Midbrain (tissue), 1 donor: ENCODE results near the gene TMPRSS11F.
"Not testable (repeated sequence)": the region's sequence is repeated elsewhere in the genome, so short reads cannot be mapped to it uniquely, and the experiment has no call there.

Experiments used
- DNase-seq: peaks from one replicate; lab custom pipeline; 2025; lab: John Stamatoyannopoulos, UW

The TMPRSS11F gene

DNA sequence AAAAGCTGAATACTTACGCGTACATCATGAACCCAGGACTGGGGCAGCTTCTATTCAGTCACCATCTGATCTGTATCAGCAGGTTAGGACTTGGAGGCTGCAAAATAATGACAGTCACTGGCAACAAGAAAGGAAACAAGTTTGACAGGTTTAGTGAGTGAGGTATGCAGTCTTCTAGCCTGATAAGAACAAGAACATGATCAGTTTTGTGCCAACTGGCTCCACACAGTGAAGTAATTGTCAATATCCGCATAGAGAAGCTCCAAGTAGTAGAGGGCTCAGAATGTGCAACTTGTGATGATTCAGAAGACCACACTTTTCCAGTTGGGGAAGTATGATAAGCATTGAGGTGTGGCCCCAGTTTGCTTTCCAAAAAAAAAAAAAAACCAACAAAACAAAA is at the start of gene TMPRSS11F:
TSS of gene TMPRSS11F (minus strand) at position 77 of the 400 bp plus-strand sequence. CDS start at position 28, 49 bp downstream.
- no peak for DNase-seq

DNA sequence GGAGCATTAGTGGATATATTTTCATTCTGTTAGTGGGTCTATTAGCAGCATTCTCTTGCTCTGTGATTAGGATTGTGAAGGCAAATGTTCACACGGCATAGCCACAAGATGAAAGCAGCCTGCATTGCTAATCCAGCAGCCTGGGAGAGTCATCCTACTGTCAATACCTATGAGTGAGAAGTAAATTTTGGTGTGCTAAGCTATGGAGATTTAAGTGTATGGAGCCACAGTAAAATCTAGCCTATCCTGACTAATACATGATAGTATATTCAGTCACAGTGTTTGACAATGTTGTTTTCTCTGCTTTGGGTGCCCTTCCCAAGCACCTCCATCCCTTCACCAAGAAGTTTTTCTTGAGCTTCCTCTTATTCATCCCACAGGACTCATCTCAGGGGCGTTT is 47.2 kb upstream of the TMPRSS11F start:
- no peak for DNase-seq

DNA sequence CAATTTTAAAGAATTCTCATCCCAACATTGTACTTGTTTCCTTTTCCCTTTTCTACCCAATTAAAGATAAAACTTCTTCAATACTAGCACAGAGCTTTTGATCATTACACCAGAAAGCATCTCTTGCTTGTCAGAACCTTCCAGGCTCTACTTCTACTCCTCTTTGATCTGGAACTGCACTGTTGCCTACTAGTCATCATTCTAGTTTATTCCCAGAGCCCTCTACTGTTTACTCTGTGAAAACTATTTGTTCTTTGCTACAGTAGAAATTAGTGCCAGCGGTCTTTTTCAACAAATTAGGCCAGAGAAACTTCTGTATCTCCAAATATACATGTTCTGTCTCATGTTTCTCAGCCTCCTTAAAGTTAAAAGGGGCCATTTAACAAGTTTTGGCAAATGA is 46.8 kb upstream of the TMPRSS11F start:
- DNase-seq, result no peak

DNA sequence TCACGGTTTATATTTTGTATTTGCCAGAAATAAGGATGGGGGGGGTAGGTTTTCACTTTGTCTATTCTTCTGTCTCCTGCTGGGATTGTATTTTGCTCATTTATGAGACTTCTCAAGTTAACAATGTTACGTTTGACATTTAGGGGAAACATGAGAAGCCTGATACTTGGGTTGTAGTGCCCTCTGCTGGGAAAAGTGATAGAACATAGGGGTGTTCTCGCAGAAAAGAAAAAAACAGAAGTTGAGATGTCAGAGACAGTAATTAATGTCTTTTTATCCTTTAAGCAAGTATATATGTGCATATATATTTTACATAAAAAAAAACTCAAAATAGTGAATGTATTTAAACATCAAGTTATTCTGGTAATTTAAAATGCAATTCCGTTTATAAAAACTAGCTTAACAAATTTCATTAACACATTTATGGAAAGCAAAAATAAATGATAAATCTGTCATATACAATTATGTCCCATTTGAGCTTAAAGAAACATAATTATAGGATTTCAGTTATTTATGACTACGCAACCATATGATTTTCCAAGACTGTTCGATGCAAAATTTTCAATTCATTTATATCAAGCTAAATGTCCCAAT is 46.0 kb upstream of the TMPRSS11F start:
- peak; percentile 76 for DNase-seq

GRCh38 chr4:68174389-68174788 is 44.7 kb upstream of the TMPRSS11F start:
- not testable (repeated sequence) for DNase-seq

DNA sequence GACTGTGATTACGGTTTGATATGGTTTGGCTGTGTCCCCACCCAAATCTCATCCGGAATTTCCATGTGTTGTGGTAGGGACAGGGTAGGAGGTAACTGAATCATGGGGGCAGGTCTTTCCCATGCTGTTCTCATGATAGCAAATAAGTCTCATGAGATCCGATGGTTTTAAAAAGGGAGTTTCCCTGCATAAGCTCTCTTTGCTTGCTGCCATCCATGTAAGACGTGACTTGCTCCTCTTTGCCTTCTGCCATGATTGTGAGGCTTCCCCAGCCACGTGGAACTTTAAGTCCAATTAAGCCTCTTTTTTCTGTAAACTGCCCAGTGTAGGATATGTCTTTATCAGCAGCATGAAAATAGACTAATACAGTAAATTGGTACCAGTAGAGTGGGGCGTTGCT is 42.5 kb upstream of the TMPRSS11F start:
- not testable (repeated sequence) for DNase-seq

GRCh38 chr4:68167706-68168105 is 38.0 kb upstream of the TMPRSS11F start:
- DNase-seq, result no peak

DNA sequence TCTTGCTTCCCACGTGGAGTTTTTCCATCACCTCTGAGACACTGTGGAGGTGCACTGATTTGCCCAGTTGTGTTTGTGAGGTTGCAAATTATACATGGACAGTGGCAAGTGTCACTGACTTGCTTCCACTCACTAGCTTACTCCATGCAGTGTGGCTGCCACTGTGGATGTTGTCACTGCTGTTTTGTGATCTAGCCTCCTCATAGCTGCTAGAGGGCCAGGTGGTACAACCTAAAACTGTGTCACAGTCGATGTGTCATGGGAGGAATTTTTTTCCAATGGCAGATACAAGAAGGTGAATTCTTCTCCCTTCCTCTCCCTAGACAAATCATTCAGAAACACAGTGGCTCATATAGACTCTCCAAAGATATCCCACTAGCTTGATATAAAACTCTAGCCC is 37.5 kb upstream of the TMPRSS11F start:
- DNase-seq, result no peak

- no peak for DNase-seq
These were observed 34.1 kb upstream of the TMPRSS11F start for GRCh38 chr4:68163754-68164153.

DNA sequence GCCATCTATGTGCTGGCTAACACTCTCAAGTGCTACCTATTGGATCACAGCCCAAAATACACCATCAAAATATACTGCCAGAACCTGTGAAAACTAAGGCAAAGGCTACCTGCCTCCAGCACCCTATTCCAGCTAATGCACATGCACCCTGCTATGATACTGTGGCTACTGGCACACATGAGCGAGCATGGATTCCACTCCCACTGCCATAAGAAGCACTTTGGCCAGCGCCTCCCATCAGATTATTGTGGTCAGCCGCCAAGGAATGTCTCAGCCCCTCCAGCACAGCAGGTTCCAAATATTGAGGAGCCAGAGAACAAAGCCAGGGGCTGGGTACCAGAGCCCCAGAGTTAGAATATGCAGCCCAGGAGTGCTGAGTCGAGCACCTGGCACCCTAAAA is 32.5 kb upstream of the TMPRSS11F start:
- no peak for DNase-seq

DNA sequence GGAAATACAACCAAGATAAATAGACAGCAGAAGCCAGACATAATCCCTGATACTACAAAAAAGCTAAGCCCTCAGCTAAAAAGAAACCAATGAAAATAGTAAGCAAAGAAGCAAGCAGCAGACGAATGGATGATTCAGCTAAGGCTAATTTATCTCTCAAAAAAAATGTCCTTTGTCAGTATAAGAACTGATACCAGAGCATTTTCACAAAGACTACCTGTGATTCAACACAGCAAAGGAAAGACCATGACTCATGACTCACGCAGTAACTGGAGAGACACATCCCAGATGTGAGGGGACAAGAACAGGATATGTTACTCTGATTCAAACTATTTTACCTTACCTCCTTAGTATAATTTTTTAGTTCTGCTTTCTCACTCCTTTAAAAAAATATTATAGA is 22.7 kb upstream of the TMPRSS11F start:
- no peak for DNase-seq

DNA sequence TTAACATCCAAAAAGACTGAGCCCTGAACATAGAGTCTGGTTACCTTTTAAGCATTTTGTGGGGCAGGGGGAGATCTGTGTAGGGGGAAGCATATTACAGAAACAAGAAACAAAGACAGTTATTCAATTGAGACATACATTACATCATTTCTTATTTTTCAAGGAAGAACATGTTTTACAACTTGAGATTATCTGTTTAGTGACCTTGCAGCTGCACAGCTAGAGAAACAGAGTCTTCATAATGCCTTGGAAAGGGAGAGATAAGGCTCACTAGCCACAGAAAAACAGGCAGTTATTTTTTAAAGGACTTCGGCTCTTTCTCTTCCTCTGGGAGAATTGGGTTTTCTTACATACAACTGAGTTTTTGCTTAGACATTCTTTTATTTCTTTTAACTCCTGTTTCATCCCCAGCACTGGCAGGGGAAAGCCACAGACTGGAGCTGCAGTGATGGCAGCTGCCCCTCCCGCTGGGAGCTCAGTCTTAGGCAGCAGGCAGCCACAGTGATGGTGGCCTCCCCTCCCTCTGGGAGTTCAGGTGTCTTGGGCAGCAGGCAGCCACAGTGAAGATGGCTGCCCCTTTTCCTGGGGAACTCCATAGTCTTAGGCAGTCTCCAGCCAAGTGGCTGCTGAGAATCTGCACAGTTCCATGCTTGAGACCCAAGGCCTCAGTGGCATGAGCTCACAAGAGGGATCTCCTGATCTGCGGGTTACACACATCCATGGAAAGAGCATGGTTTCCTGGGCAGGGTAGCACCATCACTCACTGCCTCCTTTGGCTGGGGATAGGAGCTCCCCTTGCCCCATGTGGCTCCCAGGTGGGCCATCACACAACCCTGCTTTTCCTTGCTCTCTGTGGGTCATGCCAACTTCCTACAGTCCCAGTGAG is 19.4 kb upstream of the TMPRSS11F start:
- no peak for DNase-seq

DNA sequence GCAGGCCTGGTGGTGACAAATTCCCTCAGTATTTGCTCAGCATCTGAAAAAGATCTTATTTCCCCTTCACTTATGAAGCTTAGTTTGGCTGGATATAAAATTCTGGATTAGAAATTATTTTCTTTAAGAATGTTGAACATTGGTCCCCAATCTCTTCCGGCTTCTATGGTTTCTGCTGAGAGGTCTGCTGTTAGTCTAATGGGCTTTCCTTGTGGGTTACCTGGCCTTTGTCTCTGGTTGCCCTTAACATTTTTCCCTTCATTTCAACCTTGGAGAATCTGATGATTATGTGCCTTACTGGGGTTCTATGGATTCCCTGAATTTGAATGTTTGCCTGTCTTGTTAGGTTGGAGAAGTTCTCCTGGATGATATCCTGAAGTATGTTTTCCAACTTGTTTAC is 17.4 kb upstream of the TMPRSS11F start:
- no peak for DNase-seq

DNA sequence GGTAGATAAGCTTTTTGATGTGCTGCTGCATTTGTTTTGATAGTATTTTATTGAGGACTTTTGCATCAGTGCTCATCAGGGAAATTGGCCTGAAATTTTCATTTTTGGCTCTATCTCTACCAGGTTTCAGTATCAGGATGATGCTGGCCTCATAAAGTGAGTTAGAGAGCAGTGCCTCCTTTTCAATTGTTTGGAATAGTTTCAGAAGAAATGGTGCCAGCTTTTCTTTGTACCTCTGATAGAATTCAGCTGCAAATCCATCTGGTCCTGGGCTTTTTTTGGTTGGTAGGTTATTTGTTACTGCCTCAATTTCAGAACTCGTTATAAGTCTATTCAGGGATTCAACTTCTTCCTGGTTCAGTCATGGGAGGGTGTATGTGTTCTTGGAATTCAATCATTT is 15.6 kb upstream of the TMPRSS11F start:
- DNase-seq, result no peak

- no peak for DNase-seq
These were observed 12.2 kb upstream of the TMPRSS11F start for GRCh38 chr4:68141852-68142251.

GRCh38 chr4:68132342-68132741 is 2.7 kb upstream of the TMPRSS11F start:
- DNase-seq, result no peak

- DNase-seq, result no peak
These were observed 5.4 kb downstream of the TMPRSS11F start for GRCh38 chr4:68124262-68124661.

DNA sequence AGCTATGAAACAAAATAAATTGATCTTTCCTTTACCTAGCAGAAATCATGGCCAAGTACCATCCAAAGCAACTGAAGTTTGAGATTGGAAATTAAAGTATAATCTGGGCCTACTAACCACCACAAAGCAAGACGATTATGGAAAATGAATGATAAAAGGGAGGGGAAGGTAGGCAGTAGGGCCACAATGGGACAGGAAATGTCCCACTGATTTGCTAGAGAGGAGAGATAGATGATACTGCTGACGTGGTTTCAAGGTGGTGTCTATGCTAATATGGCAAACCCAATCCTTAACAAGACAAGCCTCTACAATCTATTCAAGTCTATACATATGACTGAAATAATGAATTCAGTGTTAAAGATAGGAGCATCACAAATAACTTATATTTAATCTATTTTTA is 6.1 kb downstream of the TMPRSS11F start:
- no peak for DNase-seq

GRCh38 chr4:68119921-68120320 is 9.7 kb downstream of the TMPRSS11F start:
- DNase-seq, result no peak

DNA sequence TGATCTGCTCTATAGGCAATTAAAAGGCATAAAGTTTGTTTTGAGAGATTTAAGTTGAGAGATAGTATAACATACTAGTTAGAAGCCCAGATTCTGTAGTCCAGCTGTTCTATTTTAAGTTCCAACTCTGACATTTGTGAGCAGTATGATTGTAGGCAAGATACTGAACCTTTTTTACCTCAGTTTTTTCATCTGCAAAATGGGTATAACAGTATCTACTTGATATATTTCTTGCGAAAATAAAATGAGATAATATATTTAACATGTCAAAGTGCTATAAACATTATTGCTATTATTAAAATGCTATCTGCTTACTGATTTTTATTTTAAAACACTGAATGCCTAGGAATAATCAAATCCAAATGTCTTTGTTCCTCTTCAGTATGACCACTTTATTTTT is 19.2 kb downstream of the TMPRSS11F start:
- DNase-seq, result no peak

DNA sequence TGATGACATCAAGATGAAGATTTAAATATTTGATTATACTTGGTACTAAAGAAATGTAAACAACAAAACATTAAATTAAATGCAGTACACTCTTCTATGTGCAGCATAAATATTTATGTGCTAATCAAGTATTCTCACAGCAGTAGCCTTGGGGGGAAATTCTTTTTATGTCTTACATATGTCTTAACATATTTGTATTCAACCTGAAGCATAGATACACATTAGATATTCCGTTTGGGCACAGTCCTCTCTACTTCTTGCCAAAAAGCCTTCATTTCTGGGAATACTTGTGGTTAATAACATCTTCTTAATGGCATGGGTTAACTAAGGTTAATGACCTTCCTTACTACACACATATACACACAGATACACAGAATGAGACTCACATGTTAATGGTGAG is 19.8 kb downstream of the TMPRSS11F start:
- DNase-seq, result no peak

DNA sequence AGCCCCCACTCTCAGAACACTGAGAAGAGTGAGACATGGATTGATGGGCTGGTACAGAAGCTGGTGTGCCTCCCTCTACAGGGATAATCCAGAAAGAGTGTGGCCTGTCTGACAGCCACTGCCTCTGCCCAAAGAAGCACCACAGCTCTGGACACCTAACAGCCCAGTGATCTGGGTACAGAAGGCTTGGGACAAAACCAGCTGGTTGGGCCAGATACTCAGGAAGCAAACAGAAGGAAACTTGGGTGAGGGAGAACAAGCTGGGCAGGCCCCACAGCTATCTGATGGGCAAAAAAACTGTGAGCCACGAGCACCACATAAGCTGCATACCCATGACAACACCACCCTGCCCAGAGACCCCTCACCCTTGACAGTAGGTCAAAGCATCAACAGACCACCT is 46.9 kb downstream of the TMPRSS11F start:
- no peak for DNase-seq

GRCh38 chr4:68079928-68080327 is 49.7 kb downstream of the TMPRSS11F start:
- no peak for DNase-seq

- DNase-seq, result no peak
These were observed 51.9 kb downstream of the TMPRSS11F start for GRCh38 chr4:68077737-68078136.
